Endothelial cell of umbilical vein (primary cell): ENCODE measurements around the gene TUBGCP3. TPM values are rescaled to one million over a fixed set of nuclear protein-coding genes. Genes with fewer than 3 reads are reported as not detected.
A peak's percentile ranks its signal among the peaks of the same experiment; 100 is the strongest.

ENCODE experiments used
- BruUV-seq: library from RNA; stranded (reverse); fragments of 400-500 nt; replicated peaks from 2 replicates; lab custom pipeline; 2021; lab: Mats Ljungman, UMichigan
- CTCF ChIA-PET: fragments of 300-600, 350-600 bp; sonication (Branson Sonifier 250); formaldehyde crosslinking; loops from one replicate; lab custom pipeline; 2021; ENCODE audit warnings: antibody characterized with exemption, inconsistent platforms; lab: Charles Lee
- POLR2A ChIA-PET: fragments of 300-600, 350-600 bp; sonication (Branson Sonifier 250); formaldehyde crosslinking; loops from one replicate; lab custom pipeline; 2021; ENCODE audit warnings: antibody characterized with exemption, inconsistent platforms; lab: Charles Lee
- DNase-seq: peaks from one replicate; pipeline ENCODE4 v3.0.0-alpha.2; 2011; ENCODE audit warnings: low read depth, low spot score
- FAIRE-seq: peaks from 2 replicates; lab custom pipeline; 2011; peaks lifted over from hg19 to GRCh38; lab: Jason Lieb, UNC
- H2AFZ ChIP-seq: 2 replicates; pipeline ENCODE4 v1.6.0; 2012; ENCODE audit warnings: low read depth, low read length, control low read depth, inconsistent platforms
- H3K27ac ChIP-seq: 2 replicates; pipeline ENCODE4 v1.5.1; 2011; ENCODE audit warnings: low read depth, mild to moderate bottlenecking, control low read depth, low read length, moderate library complexity; ENCODE audit not compliant: insufficient read depth
- H3K27me3 ChIP-seq, 2 experiments: 2 replicates each; pipeline versions ENCODE4 v1.6.0 to v1.6.1; 2011; ENCODE audit warnings: low read length in 2 of 2, mixed read lengths in 1 of 2; ENCODE audit not compliant: control insufficient read depth in 2 of 2, insufficient read depth in 2 of 2
- H3K36me3 ChIP-seq, 2 experiments: 2 replicates in 1 of 2; 3 replicates in 1 of 2; pipeline ENCODE4 v1.5.1; 2011; ENCODE audit warnings: low read length in 2 of 2, mild to moderate bottlenecking in 1 of 2, moderate library complexity in 1 of 2; ENCODE audit not compliant: control insufficient read depth in 2 of 2, insufficient read depth in 2 of 2; ENCODE audit errors: extremely low read depth in 1 of 2
- H3K4me1 ChIP-seq: 3 replicates; pipeline ENCODE4 v1.5.1; 2011; ENCODE audit warnings: mild to moderate bottlenecking, low read length; ENCODE audit not compliant: control insufficient read depth, insufficient read depth; ENCODE audit errors: extremely low read depth
- H3K4me2 ChIP-seq: 2 replicates; pipeline ENCODE4 v1.6.1; 2011; ENCODE audit warnings: low read length, control low read depth, mixed read lengths; ENCODE audit not compliant: insufficient read depth
- H3K4me3 ChIP-seq, 3 experiments: fragments of 200-600 bp in 1 of 3; sonication (generic), shearing (Covaris generic) in 1 of 3; replicated peaks in 1 of 3; 2 replicates each; pipeline ENCODE4 v1.5.1; 2011 to 2016; ENCODE audit warnings: control low read depth in 3 of 3, low read length in 3 of 3, mild to moderate bottlenecking in 2 of 3, inconsistent platforms in 1 of 3, low read depth in 1 of 3, moderate library complexity in 1 of 3; ENCODE audit not compliant: insufficient read depth in 1 of 3
- H3K79me2 ChIP-seq: 2 replicates; pipeline ENCODE4 v1.6.0; 2012; ENCODE audit warnings: low read length, inconsistent platforms; ENCODE audit not compliant: control insufficient read depth, insufficient read depth
- H3K9ac ChIP-seq: replicated peaks from 2 replicates; pipeline ENCODE3; 2011; ENCODE audit warnings: low read length, control low read depth; ENCODE audit not compliant: insufficient read depth; ENCODE audit errors: extremely low read depth
- H3K9me1 ChIP-seq: replicated peaks from 3 replicates; pipeline ENCODE4 v1.6.0; 2011; ENCODE audit warnings: mild to moderate bottlenecking, low read length; ENCODE audit not compliant: control insufficient read depth, insufficient read depth; ENCODE audit errors: extremely low read depth
- H3K9me3 ChIP-seq: replicated peaks from 2 replicates; pipeline ENCODE4 v1.5.1; 2012; ENCODE audit warnings: low read length, inconsistent platforms; ENCODE audit not compliant: control insufficient read depth, insufficient read depth
- H4K20me1 ChIP-seq: replicated peaks from 2 replicates; pipeline ENCODE3; 2011; ENCODE audit warnings: mild to moderate bottlenecking, low read length; ENCODE audit not compliant: control insufficient read depth, insufficient read depth; ENCODE audit errors: extremely low read depth
- CTCF ChIP-seq, 2 donors: IDR thresholded peaks; 1 replicate in 1 of 2; 2 replicates in 1 of 2; pipeline ENCODE4 v1.5.1; 2011; ENCODE audit warnings: low read length in 2 of 2, mild to moderate bottlenecking in 2 of 2, moderate library complexity in 2 of 2, control low read depth in 1 of 2, inconsistent platforms in 1 of 2, low read depth in 1 of 2; ENCODE audit not compliant: insufficient read depth in 1 of 2; ENCODE audit errors: extremely low read depth in 1 of 2
- EZH2 ChIP-seq: IDR thresholded peaks from 2 replicates; pipeline ENCODE4 v1.6.1; 2012; ENCODE audit warnings: borderline replicate concordance, low read depth, mild to moderate bottlenecking, moderate library complexity, low read length, inconsistent platforms; ENCODE audit not compliant: severe bottlenecking
- FOS ChIP-seq: IDR thresholded peaks from 2 replicates; pipeline ENCODE4 v1.6.1; 2011; ENCODE audit warnings: mild to moderate bottlenecking, low read length, moderate library complexity, borderline replicate concordance; ENCODE audit not compliant: insufficient read depth
- GATA2 ChIP-seq: IDR thresholded peaks from 2 replicates; pipeline ENCODE4 v1.7.0; 2011; ENCODE audit warnings: low read depth, mild to moderate bottlenecking, moderate library complexity, mixed read lengths, low read length; ENCODE audit not compliant: insufficient read length, insufficient read depth
- JUN ChIP-seq: IDR thresholded peaks from 2 replicates; pipeline ENCODE4 v1.6.1; 2011; ENCODE audit warnings: borderline replicate concordance, low read depth; ENCODE audit not compliant: insufficient read length, insufficient read depth
- MAX ChIP-seq: IDR thresholded peaks from 2 replicates; pipeline ENCODE4 v1.6.1; 2011; ENCODE audit not compliant: insufficient read depth, insufficient read length
- POLR2A ChIP-seq: IDR thresholded peaks from 2 replicates; pipeline ENCODE4 v1.6.1; 2012; ENCODE audit warnings: low read depth, mild to moderate bottlenecking, control low read depth, low read length
- POLR2AphosphoS5 ChIP-seq: IDR thresholded peaks from 2 replicates; pipeline ENCODE4 v1.6.1; 2012; ENCODE audit warnings: low read depth, mild to moderate bottlenecking, control low read depth, low read length, moderate library complexity; ENCODE audit not compliant: insufficient read depth
- dilution Hi-C: fragments of 300-500 bp; cut with MboI; formaldehyde crosslinking; loops from one replicate; pipeline ENCODE4 v1.15.0; 2019; ENCODE audit warnings: low sequenced_read_pairs; ENCODE audit not compliant: extremely low pct_ligation_motif_present
- intact Hi-C: fragments of 100-400 bp; cut with micrococcal nuclease; formaldehyde crosslinking; loops from one replicate; pipeline ENCODE4 v1.10.0; 2022
- polyA plus RNA-seq, 4 experiments: library from polyadenylated mRNA; depleted of rRNA in 3 of 4; stranded (reverse) in 3 of 4; unstranded in 1 of 4; fragments of >200 nt; gene quantifications; 2 replicates each; pipeline versions ENCODE4 v1.2.1 to v1.2.3, GENCODE V29; 2011 to 2012; ENCODE audit warnings: missing spikeins in 1 of 4
- total RNA-seq: library from RNA; stranded (reverse); gene quantifications from 2 replicates; pipeline ENCODE4 v1.2.3, GENCODE V29; 2021

Gene TUBGCP3
- total and polyA plus RNA-seq, 2 donors (not counting 3 experiments of a cell fraction or from before 2014, with no cell fraction given): 36.4 to 47.7 TPM

GRCh38 chr13:112526146-112526853 is 61.7 kb downstream of the TUBGCP3 start:
- dilution Hi-C loops: no loop called here
- intact Hi-C loops: loop anchor here (5.0 kb wide), 1 partner anchor 81 kb away; no protein-coding TSS in a partner anchor
- Histone ChIP-seq H3K4me3 (no peak overlapping the region), H3K9ac (no peak overlapping the region), H4K20me1 (no peaks in the 10 kb centered on the region), H3K4me1 (peaks cover 8% of the 10 kb centered on the region), H3K9me1 (no peaks in the 10 kb centered on the region), H3K27ac (no peak overlapping the region), H3K79me2 (no peaks in the 10 kb centered on the region), H3K36me3 (peaks cover 0 to 1% of the 10 kb centered on the region in 2 experiments), H3K4me2 (no peak overlapping the region), H3K9me3 (no peaks in the 10 kb centered on the region), H2AFZ (no peak overlapping the region), H3K27me3 (no peaks in the 10 kb centered on the region)
- BruUV-seq: no TSS peak
- CTCF ChIA-PET: interaction anchor here (0.9 kb wide), 1 partner anchor 10 kb away, joined by 3 read pairs; no protein-coding TSS in a partner anchor
- no peak for DNase-seq
- POLR2A ChIA-PET: no interaction called here
- FAIRE-seq: peak; percentile 33
- no peak for TF ChIP-seq POLR2A
- no peak for TF ChIP-seq MAX
- TF ChIP-seq JUN: no peak
- no peak for TF ChIP-seq POLR2AphosphoS5
- no peak for TF ChIP-seq CTCF (IDR thresholded peaks at IDR 0.05; ENCODE audit: extremely low read depth in 1 of 2, insufficient read depth in 1 of 2, low read depth in 1 of 2, low read length in 2 of 2)
- TF ChIP-seq FOS: no peak
- TF ChIP-seq EZH2: no peak
- no peak for TF ChIP-seq GATA2
